Central memory CD4-positive, alpha-beta T cell (primary cell): ENCODE results near the gene AURKB.
"Not testable (repeated sequence)": the region's sequence is repeated elsewhere in the genome, so short reads cannot be mapped to it uniquely, and the experiment has no call there.

Experiments used
- DNase-seq: peaks from one replicate; pipeline ENCODE4 v3.0.0; 2022
- total RNA-seq, 3 experiments: gene quantifications; one replicate each; lab custom pipeline; 2026; lab: John Stamatoyannopoulos, UW

The AURKB gene
- total RNA-seq: 0.04 to 1.4 (median 0.54) reads per million in 3 experiments

- peak; percentile 90 for DNase-seq
Measured at GRCh38 chr17:8209907-8210760, at the start of gene AURKB. Gene AURKB, minus strand, starts transcription at chr17:8210575. Its CDS starts 351 bp downstream, at chr17:8210224.

DNA sequence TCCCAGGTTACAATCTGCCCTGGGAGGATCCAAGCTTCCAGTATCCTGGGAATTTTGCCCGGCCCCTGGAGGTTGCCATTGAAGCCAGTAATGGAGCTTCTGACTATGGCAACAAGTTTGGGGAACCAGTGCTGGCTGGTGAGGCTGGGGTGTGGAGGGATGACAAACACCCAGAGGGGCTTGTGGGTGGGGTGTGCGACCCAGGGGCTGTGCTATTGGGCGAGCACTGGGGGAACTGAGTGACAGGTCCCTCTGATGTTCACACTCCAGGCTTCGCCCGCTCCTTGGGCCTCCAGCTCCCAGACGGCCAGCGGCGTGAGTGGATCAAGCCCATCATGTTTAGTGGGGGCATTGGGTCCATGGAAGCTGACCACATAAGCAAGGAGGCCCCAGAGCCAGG, 47.4 kb upstream of the AURKB start:
- DNase-seq: no peak

DNA sequence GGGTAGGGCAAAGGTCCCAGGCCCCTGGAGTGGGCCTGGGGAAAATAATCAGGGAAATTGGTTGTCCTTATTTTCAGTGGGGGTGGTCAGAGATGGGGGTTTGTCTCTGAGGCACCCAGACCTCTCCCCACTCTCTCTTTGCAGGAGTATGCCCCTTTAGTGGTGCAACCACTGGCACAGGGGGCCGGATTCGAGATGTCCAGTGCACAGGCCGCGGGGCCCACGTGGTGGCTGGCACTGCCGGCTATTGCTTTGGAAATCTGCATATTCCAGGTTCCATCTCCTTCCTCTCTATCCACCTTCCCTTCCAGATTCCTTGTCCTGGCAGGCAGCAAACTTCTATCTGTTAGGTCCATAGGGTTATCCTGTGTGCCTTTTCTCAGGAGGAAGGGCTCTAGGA, 46.3 kb upstream of the AURKB start:
- DNase-seq: no peak

DNA sequence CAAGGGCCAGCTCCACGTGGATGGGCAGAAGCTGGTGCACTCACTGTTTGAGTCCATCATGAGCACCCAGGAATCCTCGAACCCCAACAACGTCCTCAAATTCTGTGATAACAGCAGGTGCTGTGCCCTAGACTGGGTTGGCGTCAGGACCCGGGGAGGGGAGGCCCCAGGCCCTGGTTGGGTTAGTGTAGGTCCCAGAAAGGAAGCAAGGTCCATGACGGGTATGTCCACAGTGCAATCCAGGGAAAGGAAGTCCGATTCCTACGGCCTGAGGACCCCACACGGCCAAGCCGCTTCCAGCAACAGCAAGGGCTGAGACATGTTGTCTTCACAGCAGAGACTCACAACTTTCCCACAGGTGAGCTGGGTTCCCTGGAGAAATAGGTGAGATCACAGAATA, 45.9 kb upstream of the AURKB start:
- DNase-seq: no peak

GRCh38 chr17:8255499-8255898, 45.1 kb upstream of the AURKB start:
- no peak for DNase-seq

- DNase-seq: no peak
Measured at GRCh38 chr17:8254881-8255280, 44.5 kb upstream of the AURKB start.

GRCh38 chr17:8253801-8254200, 43.4 kb upstream of the AURKB start:
- no peak for DNase-seq

DNA sequence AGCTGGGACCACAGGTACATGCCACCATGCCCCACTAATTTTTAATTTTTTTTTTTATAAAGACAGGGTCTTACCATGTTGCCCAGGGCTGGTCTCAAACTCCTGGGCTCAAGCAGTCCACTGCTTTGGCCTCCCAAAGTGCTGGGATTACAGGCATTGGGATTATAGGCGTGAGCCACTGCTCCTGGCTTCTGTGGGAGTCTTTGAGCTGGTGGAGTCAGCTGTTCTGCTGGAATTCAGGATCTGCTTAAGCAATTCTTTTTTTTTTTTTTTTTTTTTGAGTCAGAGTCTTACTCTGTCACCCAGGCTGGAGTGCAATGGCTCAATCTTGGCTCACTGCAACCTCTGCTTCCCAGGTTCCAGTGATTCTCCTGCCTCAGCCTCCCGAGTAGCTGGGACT, 41.0 kb upstream of the AURKB start:
- not testable (repeated sequence) for DNase-seq

- no peak for DNase-seq
Measured at GRCh38 chr17:8249621-8250500, 39.5 kb upstream of the AURKB start.

GRCh38 chr17:8248751-8249607, 38.6 kb upstream of the AURKB start, which contains the start of gene PFAS:
Gene PFAS, plus strand, starts transcription at chr17:8249289. Its CDS starts 4,649 bp downstream, at chr17:8253938.
- peak; percentile 94 for DNase-seq

- no peak for DNase-seq
Measured at GRCh38 chr17:8244768-8245167, 34.4 kb upstream of the AURKB start.

DNA sequence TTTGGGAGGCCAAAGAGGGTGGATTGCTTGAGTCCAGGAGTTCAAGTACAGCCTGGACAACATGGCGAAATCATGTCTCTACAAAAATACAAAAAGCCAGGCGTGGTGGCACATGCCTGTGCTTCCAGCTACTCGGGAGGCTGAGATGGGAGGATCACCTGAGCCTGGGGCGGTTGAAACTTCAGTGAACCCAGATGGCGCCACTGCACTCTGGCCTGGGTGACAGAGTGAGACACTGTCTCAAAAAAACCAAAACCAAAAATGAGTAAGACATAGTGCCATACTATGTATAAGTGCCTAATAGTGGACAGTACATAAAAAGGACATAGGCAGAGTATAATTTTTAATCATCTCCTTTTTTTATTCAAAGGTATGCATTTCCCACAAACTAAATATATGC, 33.5 kb upstream of the AURKB start:
- peak; percentile 12 for DNase-seq

DNA sequence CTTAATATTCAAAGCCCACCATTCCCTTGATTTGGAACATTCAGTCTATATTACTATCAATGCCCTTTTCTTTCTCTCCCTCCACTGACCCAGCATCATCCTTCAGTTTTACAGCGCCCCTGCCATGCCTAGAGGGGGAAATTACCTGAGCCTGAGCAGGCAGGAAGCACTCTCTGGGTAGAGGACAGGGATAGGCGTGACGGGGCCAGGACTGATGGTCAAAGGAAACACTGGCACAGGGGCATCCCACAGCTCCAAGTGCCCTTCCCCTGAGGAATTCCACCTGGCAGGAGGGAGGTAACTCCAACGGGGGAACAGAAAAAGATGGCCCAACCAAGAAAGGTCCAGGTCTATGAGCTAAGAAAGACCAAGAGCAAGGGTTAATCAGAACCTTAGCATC, 27.5 kb upstream of the AURKB start:
- DNase-seq: no peak

- DNase-seq: no peak
Measured at GRCh38 chr17:8237175-8237574, 26.8 kb upstream of the AURKB start.

DNA sequence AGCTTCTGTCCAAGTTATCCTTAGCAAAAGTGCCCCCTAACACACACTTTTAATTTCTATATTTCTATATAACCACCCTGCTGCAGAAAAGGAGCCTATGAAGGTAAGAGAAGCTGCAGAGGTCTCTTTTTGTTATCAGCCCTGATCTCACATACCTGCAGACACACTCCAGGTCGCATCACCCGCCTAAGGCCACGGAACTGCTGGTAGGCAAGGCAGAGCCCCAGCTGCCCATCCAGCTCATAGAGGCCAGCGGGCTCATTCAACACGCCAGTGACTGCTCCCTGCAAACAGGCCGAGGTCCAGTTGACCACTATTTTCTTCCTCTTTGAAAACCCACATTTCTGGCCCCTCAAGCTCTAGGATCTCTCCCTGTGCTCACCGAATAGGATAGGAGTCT, 25.3 kb upstream of the AURKB start:
- DNase-seq: no peak

DNA sequence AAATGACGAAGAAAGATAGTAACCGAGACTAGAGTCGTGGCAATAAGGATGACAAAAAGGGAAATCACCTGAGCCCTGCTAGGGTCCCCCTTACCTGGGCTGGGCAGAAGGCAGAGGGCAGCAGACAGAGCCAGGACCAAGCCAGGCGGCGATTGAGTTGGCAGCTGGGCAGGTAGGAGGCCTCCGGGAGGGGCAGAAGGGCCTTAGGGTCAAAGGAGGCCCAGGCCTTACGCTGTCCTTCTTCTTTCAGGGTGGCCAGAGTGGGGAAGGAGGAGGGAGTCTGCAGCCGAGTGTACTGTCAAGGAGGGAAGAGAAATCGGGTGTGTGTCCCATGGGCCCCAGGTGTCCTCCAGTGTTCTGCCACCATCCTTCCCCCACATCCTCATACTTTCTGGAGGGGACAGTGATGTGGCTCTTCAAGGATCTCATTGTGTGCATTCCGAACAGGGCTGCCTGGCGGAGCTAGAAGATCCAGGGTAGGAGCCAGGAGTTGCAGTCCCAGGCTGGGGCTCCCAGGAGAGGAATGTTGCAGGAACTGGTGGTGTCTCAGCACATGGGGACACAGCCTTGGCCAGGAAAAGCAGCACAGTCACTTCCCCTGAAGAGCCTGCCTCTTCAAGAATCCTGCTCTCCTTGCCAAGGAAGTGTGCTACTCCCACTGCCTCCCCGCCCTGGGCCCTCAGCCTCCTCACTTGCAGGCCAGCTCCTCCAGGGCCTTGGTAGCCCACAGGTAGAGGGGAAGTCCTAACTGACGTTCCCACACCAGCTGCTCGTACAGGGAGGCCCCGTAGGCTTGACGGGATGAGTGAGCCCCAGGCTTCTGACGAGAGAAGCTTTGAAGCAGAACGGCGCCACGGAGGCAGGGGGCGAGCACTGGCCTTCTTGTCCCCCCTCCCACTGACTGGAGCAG, 24.2 kb upstream of the AURKB start:
- no peak for DNase-seq

DNA sequence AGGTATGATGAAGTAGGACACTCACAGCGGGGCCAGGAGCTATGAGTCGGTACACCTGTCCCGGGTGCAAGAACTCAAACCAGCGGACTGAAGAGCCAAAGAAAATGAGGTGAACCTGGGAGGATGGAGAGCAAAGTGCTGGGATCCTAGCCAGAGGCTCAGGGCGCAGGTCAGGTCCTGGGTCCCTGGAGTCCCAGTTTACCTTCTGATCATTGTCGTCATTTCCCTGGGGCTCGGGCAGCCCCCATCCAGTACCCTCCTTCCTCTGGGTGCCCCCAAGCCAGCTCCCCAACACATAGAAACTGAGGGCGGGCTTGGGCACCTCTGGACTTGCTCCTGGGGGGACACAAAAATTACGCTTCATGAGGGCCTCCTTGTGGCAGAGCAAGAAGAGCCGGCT, 21.3 kb upstream of the AURKB start:
- no peak for DNase-seq

- DNase-seq: no peak
Measured at GRCh38 chr17:8227238-8227581, 16.8 kb upstream of the AURKB start.

GRCh38 chr17:8226536-8227237, 16.3 kb upstream of the AURKB start:
- no peak for DNase-seq

DNA sequence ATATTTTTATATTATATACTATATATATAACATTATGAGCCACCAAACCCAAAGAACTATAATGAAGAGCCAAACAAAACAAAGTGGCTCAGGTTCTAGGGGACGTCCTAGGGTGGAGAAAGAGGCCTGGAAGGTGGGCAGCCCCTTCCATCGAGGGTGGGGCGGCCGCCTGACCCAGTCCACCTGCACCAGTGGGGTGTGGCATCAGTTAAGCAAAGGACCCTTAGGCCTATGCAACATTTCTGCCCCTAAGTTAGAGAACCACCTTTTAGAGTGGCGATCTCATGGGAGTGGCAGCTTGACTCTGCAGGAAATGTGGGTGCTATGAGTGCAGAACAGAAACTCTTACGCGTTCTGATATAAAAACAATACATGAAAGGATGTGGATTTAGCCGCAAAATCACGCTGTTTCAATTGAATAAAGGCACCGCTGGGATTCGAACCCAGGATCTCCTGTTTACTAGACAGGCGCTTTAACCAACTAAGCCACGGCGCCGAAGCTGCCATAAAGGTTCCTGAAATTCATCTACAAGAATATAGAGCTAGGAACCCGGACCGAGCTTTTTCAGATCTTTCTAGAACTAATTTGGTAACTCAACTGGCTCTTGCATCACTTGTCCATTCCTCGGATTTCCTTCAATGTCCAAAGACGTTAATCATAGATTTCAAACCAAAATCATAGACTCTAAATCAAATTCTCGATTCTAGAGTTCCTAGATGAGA, 15.6 kb upstream of the AURKB start:
- peak; percentile 78 for DNase-seq
